Uterus (tissue), 4 donors: ENCODE data around the gene NKAP. TPM values are rescaled to one million over a fixed set of nuclear protein-coding genes. Genes with fewer than 3 reads are reported as not detected.

Source experiments
- DNase-seq, 2 donors: peaks; one replicate each; pipeline ENCODE4 v3.0.0-alpha.2; 2019 to 2020
- H3K27ac ChIP-seq, 2 donors: fragments of 200-600 bp; sonication (generic); 1 replicate in 1 of 2; 2 replicates in 1 of 2; pipeline ENCODE4 v1.5.1; 2016 to 2018
- H3K27me3 ChIP-seq, 2 donors: fragments of 200-600 bp; sonication (generic); one replicate each; pipeline ENCODE4 v1.5.1; 2018 to 2019; ENCODE audit warnings: control low read depth in 1 of 2
- H3K36me3 ChIP-seq, 2 donors: fragments of 200-600 bp; sonication (generic); one replicate each; pipeline ENCODE4 v1.5.1; 2019; ENCODE audit warnings: control low read depth in 1 of 2
- H3K4me1 ChIP-seq, 2 donors: fragments of 200-600 bp; sonication (generic); one replicate each; pipeline ENCODE4 v1.5.1; 2018 to 2019; ENCODE audit warnings: control low read depth in 1 of 2
- H3K4me3 ChIP-seq, 2 donors: fragments of 200-600 bp; sonication (generic); 1 replicate in 1 of 2; 2 replicates in 1 of 2; pipeline ENCODE4 v1.5.1; 2018 to 2019; ENCODE audit warnings: mild to moderate bottlenecking in 1 of 2
- H3K9me3 ChIP-seq, 2 donors: fragments of 200-600 bp; sonication (generic); one replicate each; pipeline ENCODE4 v1.5.1; 2019; ENCODE audit warnings: control low read depth in 1 of 2
- CTCF ChIP-seq, 4 experiments: fragments of 200-600 bp in 2 of 4; fragments of 450-650 bp in 2 of 4; sonication (generic) in 2 of 4; IDR thresholded peaks; one replicate each; pipeline ENCODE4 v1.5.1; 2016 to 2019; ENCODE audit warnings: antibody characterized with exemption in 4 of 4, mild to moderate bottlenecking in 2 of 4, moderate library complexity in 1 of 4
- POLR2A ChIP-seq, 2 donors: fragments of 450-650 bp; IDR thresholded peaks; one replicate each; pipeline ENCODE4 v1.6.1; 2016; ENCODE audit warnings: antibody characterized with exemption in 2 of 2, mild to moderate bottlenecking in 1 of 2, moderate library complexity in 1 of 2
- intact Hi-C: fragments of 100-400 bp; cut with DNase I; formaldehyde crosslinking; loops from one replicate; pipeline ENCODE4 v1.15.1; 2023; ENCODE audit warnings: low total_unique reads
- total RNA-seq, 4 donors: library from RNA; depleted of rRNA in 3 of 4; stranded (reverse); fragments of >200 nt in 3 of 4; gene quantifications; one replicate each; pipeline versions ENCODE4 v1.1.0 to v1.2.4, GENCODE V29; 2014 to 2023
- donor health status: DM: yes; HTN: yes; CAD: no.

Gene NKAP
- total RNA-seq = 10 to 100 TPM in 1 of 4 donors, 1 to 10 TPM in 3; 1.5 to 13.7 (median 5.9) TPM

- no peaks in the 10 kb centered on the region for H3K9me3 ChIP-seq
- peak within 1 kb of the TSS; percentile 75 to 87 for H3K27ac ChIP-seq
- peak; percentile 80 to 83 for DNase-seq
- no peaks in the 10 kb centered on the region for H3K4me1 ChIP-seq
- intact Hi-C loops = no loop called here
- H3K4me3 ChIP-seq = peak within 1 kb of the TSS; percentile 54 to 76
- no peaks in the 10 kb centered on the region for H3K27me3 ChIP-seq
- TF ChIP-seq POLR2A (IDR thresholded peaks at IDR 0.05) (peak in 1 of 2 donors; percentile 44), CTCF (IDR thresholded peaks at IDR 0.05) (peak in 1 of 4 experiments; percentile 15)
- no peaks in the 10 kb centered on the region for H3K36me3 ChIP-seq
Observed at GRCh38 chrX:119943185-119943988, at the start of gene NKAP. Gene NKAP (minus strand): TSS chrX:119943751. CDS start chrX:119943605, 146 bp downstream.

GRCh38 chrX:119991005-119991787 lies 47.6 kb upstream of the NKAP start:
- H3K27ac ChIP-seq = no peak overlapping the region
- H3K9me3 ChIP-seq = no peaks in the 10 kb centered on the region
- H3K4me3 ChIP-seq = no peak overlapping the region
- no peaks in the 10 kb centered on the region for H3K36me3 ChIP-seq
- no peaks in the 10 kb centered on the region for H3K4me1 ChIP-seq
- H3K27me3 ChIP-seq = peaks cover 0 to 35% of the 10 kb centered on the region in 2 donors
- DNase-seq = no peak
- TF ChIP-seq POLR2A (IDR thresholded peaks at IDR 0.05) = no peak
- TF ChIP-seq CTCF (IDR thresholded peaks at IDR 0.05) = no peak
- intact Hi-C loops = no loop called here

- no peak for DNase-seq
- Histone ChIP-seq H3K27ac (no peak overlapping the region), H3K9me3 (no peaks in the 10 kb centered on the region), H3K27me3 (peaks cover 0 to 31% of the 10 kb centered on the region in 2 donors), H3K4me1 (no peaks in the 10 kb centered on the region), H3K36me3 (no peaks in the 10 kb centered on the region), H3K4me3 (no peak overlapping the region)
- intact Hi-C loops = no loop called here
- no peak for TF ChIP-seq POLR2A (IDR thresholded peaks at IDR 0.05)
- TF ChIP-seq CTCF (IDR thresholded peaks at IDR 0.05) = no peak
Observed at GRCh38 chrX:119990556-119991004, 47.0 kb upstream of the NKAP start.

- no peak for DNase-seq
- no peak overlapping the region for H3K27ac ChIP-seq
- H3K9me3 ChIP-seq = no peaks in the 10 kb centered on the region
- no peak for TF ChIP-seq POLR2A (IDR thresholded peaks at IDR 0.05)
- TF ChIP-seq CTCF (IDR thresholded peaks at IDR 0.05) = no peak
- H3K4me1 ChIP-seq = no peaks in the 10 kb centered on the region
- no peaks in the 10 kb centered on the region for H3K36me3 ChIP-seq
- intact Hi-C loops = no loop called here
- peaks cover 0 to 31% of the 10 kb centered on the region in 2 donors for H3K27me3 ChIP-seq
- H3K4me3 ChIP-seq = no peak overlapping the region
Observed at GRCh38 chrX:119989905-119990555, 46.5 kb upstream of the NKAP start.
